ENCODE data around the gene NKIRAS2.

DNA sequence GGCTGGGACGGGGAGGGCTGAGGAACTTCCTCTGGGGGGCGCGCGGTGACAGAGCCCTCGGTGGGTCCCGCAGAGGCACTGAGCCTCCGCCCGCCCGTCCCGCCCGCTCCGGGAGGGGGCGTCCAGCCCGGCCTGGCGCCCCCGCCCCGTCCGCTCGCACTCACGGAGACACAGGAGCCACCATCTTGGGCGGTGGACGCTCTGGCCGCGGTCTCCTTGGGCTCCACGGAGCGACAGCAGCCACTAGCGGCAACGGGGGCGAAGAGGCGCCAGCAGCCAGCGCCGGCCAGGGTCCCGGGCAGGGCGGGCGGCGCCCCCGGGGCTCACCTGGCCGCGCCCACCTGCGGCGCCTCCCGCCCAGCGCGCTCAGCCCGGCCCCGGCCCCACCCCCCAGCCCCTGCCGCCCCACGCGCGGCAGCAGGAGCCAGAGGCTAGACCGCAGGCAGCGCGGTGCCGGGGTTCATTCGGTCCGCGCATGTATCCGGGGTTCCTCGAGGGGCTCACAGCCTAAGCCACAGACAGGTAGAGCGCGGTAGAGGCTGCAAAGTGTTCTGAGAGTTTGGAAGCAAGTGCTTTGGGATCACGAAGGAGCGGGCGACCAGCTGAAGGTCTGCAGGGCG is 30.6 kb downstream of the NKIRAS2 start, which contains the start of gene C17orf113:
- TF ChIP-seq POLR2A (IDR thresholded peaks at IDR 0.05) (no peak), CTCF (IDR thresholded peaks at IDR 0.05 in 8 of 11, conservative IDR thresholded peaks at IDR 0.05 in 3 of 11) (peak in 5 of 11 experiments; percentile 39 to 53 (median 44))
